Measurements from ENCODE around the gene NCF4. TPM values are rescaled to one million over a fixed set of nuclear protein-coding genes. Genes with fewer than 3 reads are reported as not detected.

The NCF4 gene
- polyA plus RNA-seq, 3 donors = 206 to 249 (median 209) TPM

DNA sequence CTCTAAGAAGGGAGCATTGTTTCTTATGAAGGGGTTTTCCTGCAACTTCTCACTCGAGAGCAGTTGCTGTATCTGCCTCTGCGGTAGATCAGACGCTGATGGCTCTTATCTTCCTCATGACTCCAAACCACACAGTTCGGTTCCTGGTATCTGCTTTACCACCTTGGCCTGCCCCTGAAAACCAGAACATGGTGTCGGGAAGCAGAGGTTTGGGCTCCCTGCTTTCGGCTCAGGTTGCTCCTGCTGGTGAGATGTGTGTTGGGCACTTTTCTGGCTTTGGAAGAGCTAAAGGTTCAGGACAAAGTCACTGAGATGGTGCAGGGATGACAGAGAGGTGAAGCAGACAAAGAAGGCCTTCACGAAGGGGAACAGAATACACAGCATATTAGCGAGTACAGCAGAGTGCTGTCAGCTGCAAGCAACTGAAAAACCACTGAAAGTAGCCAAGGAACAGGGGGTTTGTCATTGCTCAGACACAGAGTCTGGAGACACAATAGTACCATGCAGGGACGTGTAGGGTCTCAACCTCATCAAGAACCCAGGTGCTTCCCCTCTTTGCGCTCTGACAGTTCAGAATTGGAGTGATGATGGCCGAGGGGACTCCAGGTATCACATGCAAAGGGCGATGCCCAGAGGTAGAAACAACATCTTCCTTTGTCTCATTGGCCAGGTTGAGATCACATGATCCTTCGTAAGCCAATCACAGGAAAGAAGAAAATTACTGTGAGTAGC, 40.8 kb downstream of the NCF4 start:
- no peaks in the 10 kb centered on the region for H3K79me2 ChIP-seq (ENCODE audit: insufficient read depth, low read length)
- TF ChIP-seq, protein P1, sequence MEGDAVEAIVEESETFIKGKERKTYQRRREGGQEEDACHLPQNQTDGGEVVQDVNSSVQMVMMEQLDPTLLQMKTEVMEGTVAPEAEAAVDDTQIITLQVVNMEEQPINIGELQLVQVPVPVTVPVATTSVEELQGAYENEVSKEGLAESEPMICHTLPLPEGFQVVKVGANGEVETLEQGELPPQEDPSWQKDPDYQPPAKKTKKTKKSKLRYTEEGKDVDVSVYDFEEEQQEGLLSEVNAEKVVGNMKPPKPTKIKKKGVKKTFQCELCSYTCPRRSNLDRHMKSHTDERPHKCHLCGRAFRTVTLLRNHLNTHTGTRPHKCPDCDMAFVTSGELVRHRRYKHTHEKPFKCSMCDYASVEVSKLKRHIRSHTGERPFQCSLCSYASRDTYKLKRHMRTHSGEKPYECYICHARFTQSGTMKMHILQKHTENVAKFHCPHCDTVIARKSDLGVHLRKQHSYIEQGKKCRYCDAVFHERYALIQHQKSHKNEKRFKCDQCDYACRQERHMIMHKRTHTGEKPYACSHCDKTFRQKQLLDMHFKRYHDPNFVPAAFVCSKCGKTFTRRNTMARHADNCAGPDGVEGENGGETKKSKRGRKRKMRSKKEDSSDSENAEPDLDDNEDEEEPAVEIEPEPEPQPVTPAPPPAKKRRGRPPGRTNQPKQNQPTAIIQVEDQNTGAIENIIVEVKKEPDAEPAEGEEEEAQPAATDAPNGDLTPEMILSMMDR (IDR thresholded peaks at IDR 0.05) = no peak
- Mint-ChIP-seq H3K27me3 (ENCODE audit: low read depth in 3 of 3) (peaks cover 5 to 12% (median 7%) of the 10 kb centered on the region in 3 donors), H3K4me1 (peaks cover 48% of the 10 kb centered on the region), H3K4me3 (no peak overlapping the region), H3K9me3 (peaks cover 0 to 10% (median 5%) of the 10 kb centered on the region in 7 donors), H3K36me3 (no peaks in the 10 kb centered on the region), H3K27ac (peak overlapping the region in 4 of 7 donors; percentile 1 to 54 (median 44))
- H2AFZ ChIP-seq (ENCODE audit: insufficient read depth, low read depth, low read length, poor library complexity, severe bottlenecking) = no peak overlapping the region
- H3K27ac ChIP-seq (ENCODE audit: low read depth in 1 of 2, low read length in 2 of 2) = no peak overlapping the region
- H3K4me3 ChIP-seq (replicated peaks in 1 of 3; ENCODE audit: low read depth in 2 of 3, low read length in 3 of 3) = no peak overlapping the region
- H3K9ac ChIP-seq (ENCODE audit: insufficient read depth, low read length, poor library complexity, severe bottlenecking) = no peak overlapping the region
- H4K20me1 ChIP-seq (ENCODE audit: insufficient read depth, low read length) = no peaks in the 10 kb centered on the region
- 93% methylated on average over 7 of the region's 13 CpGs for WGBS (ENCODE audit: insufficient coverage)
- H3K4me2 ChIP-seq (replicated peaks; ENCODE audit: extremely low read depth, low read length, poor library complexity, severe bottlenecking) = no peak overlapping the region
- intact Hi-C loops (cut with micrococcal nuclease) = no loop called here
- no peaks in the 10 kb centered on the region for H3K36me3 ChIP-seq (replicated peaks in 1 of 2; ENCODE audit: control insufficient read depth in 1 of 2, insufficient read depth in 2 of 2, low read length in 2 of 2)
- H3K27me3 ChIP-seq (ENCODE audit: control insufficient read depth in 2 of 2, insufficient read depth in 2 of 2, low read length in 2 of 2) = no peaks in the 10 kb centered on the region
- H3K4me1 ChIP-seq (ENCODE audit: control insufficient read depth in 1 of 2, insufficient read depth in 2 of 2, low read length in 2 of 2) = peaks cover 19 to 39% of the 10 kb centered on the region in 2 donors
- DNase-seq = no peak
- no peaks in the 10 kb centered on the region for H3K9me3 ChIP-seq (replicated peaks in 1 of 2; ENCODE audit: control insufficient read depth in 1 of 2, insufficient read depth in 1 of 2, low read length in 2 of 2)

DNA sequence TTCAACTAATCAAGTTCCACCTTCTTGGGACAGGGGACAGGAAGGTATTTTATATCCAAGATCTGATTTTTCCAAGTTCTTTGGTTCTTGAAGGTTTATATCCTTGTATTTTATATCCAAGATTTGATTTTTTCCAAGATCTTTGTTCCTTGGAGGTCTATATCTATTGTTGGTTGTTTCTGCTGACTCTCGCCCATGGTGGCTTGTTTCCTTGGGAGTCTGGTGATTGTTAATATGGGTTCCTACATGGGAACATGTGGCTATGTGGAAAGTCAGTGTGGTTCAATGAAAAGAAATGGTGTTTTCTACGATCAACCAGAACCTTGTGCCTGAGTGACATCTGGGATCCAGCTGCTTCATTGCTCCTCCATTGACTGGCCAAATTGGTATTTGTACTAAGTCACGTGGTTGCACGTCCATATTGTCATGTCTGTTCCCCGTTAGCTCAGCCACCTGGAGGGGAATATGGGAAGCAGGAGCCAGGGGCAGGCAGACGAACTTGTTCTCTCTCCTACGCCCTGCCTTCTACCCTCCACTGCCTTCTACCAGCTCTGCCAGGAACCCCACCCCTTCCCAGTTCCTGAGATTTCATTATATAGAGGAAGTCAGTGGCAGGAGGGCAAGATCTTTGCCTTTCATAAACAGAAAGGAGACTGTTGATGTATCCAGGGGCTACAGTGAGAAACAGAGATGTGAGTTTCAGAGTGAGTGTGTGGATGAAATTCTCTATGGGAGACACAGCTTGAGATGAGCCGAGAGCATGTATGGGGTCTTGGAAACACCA, 41.5 kb downstream of the NCF4 start:
- peaks cover 0 to 10% (median 4%) of the 10 kb centered on the region in 7 donors for H3K9me3 Mint-ChIP-seq
- intact Hi-C loops (cut with micrococcal nuclease) = no loop called here
- Histone ChIP-seq H3K27ac (ENCODE audit: low read depth in 1 of 2, low read length in 2 of 2) (no peak overlapping the region), H2AFZ (ENCODE audit: insufficient read depth, low read depth, low read length, poor library complexity, severe bottlenecking) (no peak overlapping the region), H4K20me1 (ENCODE audit: insufficient read depth, low read length) (no peaks in the 10 kb centered on the region), H3K36me3 (replicated peaks in 1 of 2; ENCODE audit: control insufficient read depth in 1 of 2, insufficient read depth in 2 of 2, low read length in 2 of 2) (no peaks in the 10 kb centered on the region), H3K27me3 (ENCODE audit: control insufficient read depth in 2 of 2, insufficient read depth in 2 of 2, low read length in 2 of 2) (no peaks in the 10 kb centered on the region), H3K4me1 (ENCODE audit: control insufficient read depth in 1 of 2, insufficient read depth in 2 of 2, low read length in 2 of 2) (peaks cover 19 to 39% of the 10 kb centered on the region in 2 donors), H3K79me2 (ENCODE audit: insufficient read depth, low read length) (no peaks in the 10 kb centered on the region), H3K4me2 (replicated peaks; ENCODE audit: extremely low read depth, low read length, poor library complexity, severe bottlenecking) (no peak overlapping the region), H3K9me3 (replicated peaks in 1 of 2; ENCODE audit: control insufficient read depth in 1 of 2, insufficient read depth in 1 of 2, low read length in 2 of 2) (no peaks in the 10 kb centered on the region), H3K9ac (ENCODE audit: insufficient read depth, low read length, poor library complexity, severe bottlenecking) (no peak overlapping the region), H3K4me3 (replicated peaks in 1 of 3; ENCODE audit: low read depth in 2 of 3, low read length in 3 of 3) (peak overlapping the region in 1 of 3 experiments; percentile 18)
- DNase-seq = peak; percentile 17 to 33 (median 26)
- peak overlapping the region in 6 of 7 donors; percentile 22 to 81 (median 64) for H3K27ac Mint-ChIP-seq
- WGBS (ENCODE audit: insufficient coverage) = 77% methylated on average over 6 of the region's 8 CpGs
- TF ChIP-seq, protein P1 (IDR thresholded peaks at IDR 0.05) = no peak
- peaks cover 5 to 10% (median 7%) of the 10 kb centered on the region in 3 donors for H3K27me3 Mint-ChIP-seq (ENCODE audit: low read depth in 3 of 3)
- H3K4me1 Mint-ChIP-seq = peaks cover 48% of the 10 kb centered on the region
- peak overlapping the region in 1 of 2 donors; percentile 70 for H3K4me3 Mint-ChIP-seq
- H3K36me3 Mint-ChIP-seq = no peaks in the 10 kb centered on the region

Data from CD14-positive monocyte (primary cell).